SK-N-MC (cell line): Measurements from ENCODE around the gene CACNA1C.

Experiments used
- DNase-seq: peaks from one replicate; pipeline ENCODE4 v3.0.0-alpha.2; 2011; ENCODE audit warnings: low read depth, low spot score
- H3K27ac ChIP-seq: fragments of 200-600 bp; sonication (generic); 2 replicates; pipeline ENCODE4 v1.5.1; 2016; ENCODE audit warnings: mixed run types
- H3K36me3 ChIP-seq: fragments of 200-600 bp; sonication (generic); 2 replicates; pipeline ENCODE4 v1.6.1; 2017; ENCODE audit warnings: antibody characterized with exemption, low read length, mixed read lengths; ENCODE audit not compliant: insufficient read depth
- H3K4me3 ChIP-seq: fragments of 200-600 bp; sonication (generic); 2 replicates; pipeline ENCODE4 v1.5.1; 2016
- H3K9ac ChIP-seq: fragments of 200-600 bp; sonication (generic); 2 replicates; pipeline ENCODE4 v1.8.0; 2017; ENCODE audit warnings: mixed run types, mixed read lengths; ENCODE audit not compliant: insufficient read length
- H3K9me3 ChIP-seq: fragments of 200-600 bp; sonication (generic); 2 replicates; pipeline ENCODE4 v1.6.1; 2017; ENCODE audit warnings: low read depth, mild to moderate bottlenecking, antibody characterized with exemption, low read length, moderate library complexity, mixed read lengths
- EZH2 ChIP-seq: fragments of 200-600 bp; sonication (generic); IDR thresholded peaks from one replicate; pipeline ENCODE4 v1.6.1; 2017; ENCODE audit warnings: antibody characterized with exemption
- FOXP2 ChIP-seq: optimal IDR thresholded peaks from 2 replicates; pipeline ENCODE3; 2011; ENCODE audit warnings: mild to moderate bottlenecking, moderate library complexity; ENCODE audit not compliant: insufficient read depth; ENCODE audit errors: extremely low read length, control extremely low read depth
- POLR2AphosphoS5 ChIP-seq: IDR thresholded peaks from 2 replicates; pipeline ENCODE4 v1.6.1; 2012; ENCODE audit warnings: mild to moderate bottlenecking, low read depth, low read length, borderline replicate concordance

Gene CACNA1C

GRCh38 chr12:2312175-2312574 lies 259.4 kb downstream of the CACNA1C start:
- Histone ChIP-seq H3K9me3 (peaks cover 5% of the 10 kb centered on the region), H3K9ac (no peak overlapping the region), H3K4me3 (no peak overlapping the region), H3K36me3 (0 out of 2 replicates have a peak, but pooled peaks cover 2% of the 10 kb centered on the region), H3K27ac (peak overlapping the region; percentile 95)
- no peak for TF ChIP-seq EZH2
- TF ChIP-seq FOXP2: no peak
- no peak for TF ChIP-seq POLR2AphosphoS5
- DNase-seq: no peak

GRCh38 chr12:2312770-2313169 lies 260.0 kb downstream of the CACNA1C start:
- H3K9me3 ChIP-seq: peaks cover 5% of the 10 kb centered on the region
- no peak overlapping the region for H3K27ac ChIP-seq
- H3K4me3 ChIP-seq: no peak overlapping the region
- no peak for DNase-seq
- H3K36me3 ChIP-seq: 0 out of 2 replicates have a peak, but pooled peaks cover 2% of the 10 kb centered on the region
- TF ChIP-seq FOXP2 (no peak), POLR2AphosphoS5 (no peak), EZH2 (no peak)
- H3K9ac ChIP-seq: no peak overlapping the region

DNA sequence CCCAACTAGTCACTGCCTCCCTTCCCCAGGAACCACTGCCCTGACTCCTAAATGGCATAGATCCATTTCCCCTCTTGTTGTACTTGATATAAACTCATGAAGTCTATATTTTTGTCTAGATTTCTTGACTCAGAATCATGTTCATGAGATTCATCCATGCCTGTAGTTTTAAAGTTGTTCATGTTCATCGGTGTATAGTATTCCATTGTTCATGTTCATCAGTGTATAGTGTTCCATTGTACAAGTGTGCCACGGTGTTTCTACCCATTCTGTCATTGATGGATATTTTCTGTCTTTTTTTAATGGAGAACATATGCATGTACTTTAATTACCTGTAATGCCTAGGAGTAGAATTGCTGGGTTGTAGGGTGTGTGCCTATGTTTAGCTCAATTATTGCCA lies 261.7 kb downstream of the CACNA1C start:
- no peak overlapping the region for H3K4me3 ChIP-seq
- no peak for DNase-seq
- no peaks in the 10 kb centered on the region for H3K9me3 ChIP-seq
- no peak overlapping the region for H3K9ac ChIP-seq
- TF ChIP-seq EZH2 (no peak), POLR2AphosphoS5 (no peak), FOXP2 (no peak)
- no peak overlapping the region for H3K27ac ChIP-seq
- no peaks in the 10 kb centered on the region for H3K36me3 ChIP-seq

GRCh38 chr12:2317772-2318171 lies 265.0 kb downstream of the CACNA1C start:
- H3K27ac ChIP-seq: no peak overlapping the region
- H3K9ac ChIP-seq: no peak overlapping the region
- H3K9me3 ChIP-seq: no peaks in the 10 kb centered on the region
- H3K36me3 ChIP-seq: no peaks in the 10 kb centered on the region
- no peak for TF ChIP-seq POLR2AphosphoS5
- no peak for TF ChIP-seq FOXP2
- TF ChIP-seq EZH2: no peak
- no peak overlapping the region for H3K4me3 ChIP-seq
- DNase-seq: no peak

- no peak for DNase-seq
- TF ChIP-seq POLR2AphosphoS5 (no peak), FOXP2 (no peak), EZH2 (no peak)
- no peaks in the 10 kb centered on the region for H3K36me3 ChIP-seq
- H3K4me3 ChIP-seq: no peak overlapping the region
- H3K27ac ChIP-seq: no peak overlapping the region
- H3K9ac ChIP-seq: no peak overlapping the region
- H3K9me3 ChIP-seq: no peaks in the 10 kb centered on the region
Measured at GRCh38 chr12:2318286-2318685, 265.5 kb downstream of the CACNA1C start.

DNA sequence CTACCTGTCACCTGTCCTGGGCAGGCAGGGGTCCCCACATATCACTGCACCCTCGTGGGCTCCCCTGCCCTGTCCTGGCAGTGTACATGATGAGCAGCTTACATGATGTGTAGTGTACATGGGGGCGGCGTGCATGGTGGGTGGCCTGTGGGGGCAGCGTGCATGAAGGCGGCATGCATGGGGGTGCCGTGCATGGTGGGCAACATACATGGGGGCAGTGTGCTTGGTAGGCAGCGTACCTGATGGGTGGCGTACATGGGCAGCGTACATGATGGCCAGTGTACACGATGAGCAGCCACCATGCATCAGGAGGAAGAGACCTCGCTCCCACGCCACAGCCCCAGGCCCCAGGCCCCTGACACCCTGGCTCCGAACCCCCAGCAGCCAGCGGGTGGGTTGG lies 266.3 kb downstream of the CACNA1C start:
- H3K9me3 ChIP-seq: no peaks in the 10 kb centered on the region
- TF ChIP-seq POLR2AphosphoS5 (no peak), FOXP2 (no peak), EZH2 (no peak)
- no peak overlapping the region for H3K9ac ChIP-seq
- no peak overlapping the region for H3K4me3 ChIP-seq
- no peak overlapping the region for H3K27ac ChIP-seq
- DNase-seq: no peak
- H3K36me3 ChIP-seq: no peaks in the 10 kb centered on the region

GRCh38 chr12:2319737-2320506 lies 267.1 kb downstream of the CACNA1C start:
- H3K4me3 ChIP-seq: no peak overlapping the region
- no peaks in the 10 kb centered on the region for H3K36me3 ChIP-seq
- H3K9ac ChIP-seq: no peak overlapping the region
- no peak for DNase-seq
- TF ChIP-seq FOXP2: no peak
- no peak overlapping the region for H3K27ac ChIP-seq
- H3K9me3 ChIP-seq: no peaks in the 10 kb centered on the region

- Histone ChIP-seq H3K9me3 (no peaks in the 10 kb centered on the region), H3K27ac (no peak overlapping the region), H3K4me3 (no peak overlapping the region), H3K9ac (no peak overlapping the region), H3K36me3 (no peaks in the 10 kb centered on the region)
- no peak for DNase-seq
- TF ChIP-seq FOXP2 (no peak), POLR2AphosphoS5 (no peak), EZH2 (no peak)
Measured at GRCh38 chr12:2320841-2321240, 268.1 kb downstream of the CACNA1C start.
